Activated CD8-positive, alpha-beta memory T cell treated with anti-CD3 and anti-CD28 coated beads, Interleukin-2, amount 10 ng/mL, durations not matched to agents 7 days and 5 days (primary cell): ENCODE measurements around the gene DPYD. TPM values are rescaled to one million over a fixed set of nuclear protein-coding genes. Genes with fewer than 3 reads are reported as not detected.
"Not testable (repeated sequence)": the region's sequence is repeated elsewhere in the genome, so short reads cannot be mapped to it uniquely, and the experiment has no call there.

Experiments
- ATAC-seq: fragments of 150-1000 bp; cut with Tn5 transposase; one replicate; pipeline ENCODE4 v1.10.0; 2021; ENCODE audit warnings: moderate library complexity
- CTCF ChIA-PET: fragments of 350-600 bp; sonication (Branson Sonifier 250); formaldehyde crosslinking; loops from one replicate; lab custom pipeline; 2021; ENCODE audit warnings: antibody characterized with exemption; lab: Charles Lee
- DNase-seq: peaks from one replicate; pipeline ENCODE4 v3.0.0-alpha.2; 2020
- H3K27ac Mint-ChIP-seq: one replicate; pipeline ENCODE4 v1.8.0; 2021; ENCODE audit warnings: mild to moderate bottlenecking, mixed read lengths
- H3K27me3 Mint-ChIP-seq: one replicate; pipeline ENCODE4 v1.8.0; 2021; ENCODE audit warnings: mixed read lengths
- H3K36me3 Mint-ChIP-seq: one replicate; pipeline ENCODE4 v1.8.0; 2021; ENCODE audit warnings: mild to moderate bottlenecking, mixed read lengths
- H3K4me1 Mint-ChIP-seq: one replicate; pipeline ENCODE4 v1.8.0; 2021; ENCODE audit warnings: mixed read lengths
- H3K4me3 Mint-ChIP-seq: one replicate; pipeline ENCODE4 v1.8.0; 2021; ENCODE audit warnings: mild to moderate bottlenecking, moderate library complexity, mixed read lengths
- H3K9me3 Mint-ChIP-seq: one replicate; pipeline ENCODE4 v1.8.0; 2022; ENCODE audit warnings: low read depth, mixed read lengths
- total RNA-seq, 2 experiments: library from RNA; stranded (reverse); gene quantifications; one replicate each; pipeline ENCODE4 v1.2.3, GENCODE V29; 2021

The DPYD gene
- total RNA-seq, 2 experiments from 2014 or later = 31.4 to 42.3 TPM

DNA sequence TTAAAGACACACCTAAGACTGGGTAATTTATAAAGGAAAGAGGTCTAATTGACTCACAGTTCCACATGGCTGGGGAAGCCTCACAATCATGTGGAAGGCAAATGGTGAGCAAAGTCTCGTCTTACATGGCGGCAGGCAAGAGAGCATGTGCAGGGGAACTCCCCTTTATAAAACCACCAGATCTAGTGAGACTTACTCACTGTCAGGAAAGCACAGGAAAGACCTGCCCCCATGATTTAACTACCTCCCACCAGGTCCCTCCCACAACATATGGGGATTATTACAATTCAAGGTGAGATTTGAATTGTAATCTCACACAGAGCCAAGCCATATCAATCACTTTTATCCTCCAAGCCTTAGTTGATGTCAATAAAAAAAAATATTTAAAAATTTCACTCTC is 689.5 kb downstream of the DPYD start:
- H3K27me3 Mint-ChIP-seq, H3K9me3 Mint-ChIP-seq, CTCF ChIA-PET: not testable (repeated sequence)

DNA sequence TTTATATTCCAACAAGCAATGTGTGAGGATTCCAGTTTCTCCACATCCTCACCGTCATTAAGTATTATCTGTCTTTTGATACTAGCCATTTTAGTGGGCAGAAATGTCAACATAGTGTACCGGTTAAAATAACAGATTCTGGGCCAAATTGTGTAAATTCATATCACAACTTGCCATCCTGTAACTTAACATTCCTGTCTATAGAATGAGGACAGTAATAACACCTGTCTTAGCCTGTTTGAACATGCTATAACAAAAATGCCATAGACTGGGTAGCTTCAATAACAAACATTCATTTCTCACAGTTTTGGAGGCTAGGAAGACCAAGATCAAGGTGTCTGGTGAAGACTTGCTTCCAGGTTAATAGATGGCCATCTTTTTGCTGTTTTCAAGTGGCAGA is 708.2 kb downstream of the DPYD start:
- Mint-ChIP-seq H3K36me3 (no peaks in the 10 kb centered on the region), H3K4me1 (no peaks in the 10 kb centered on the region), H3K4me3 (no peak overlapping the region), H3K27me3 (no peaks in the 10 kb centered on the region), H3K9me3 (no peaks in the 10 kb centered on the region), H3K27ac (no peak overlapping the region)
- DNase-seq (no peak), ATAC-seq (no peak)
- CTCF ChIA-PET = no interaction called here

More for the DNA sequence above, 689.5 kb downstream of the DPYD start:
- not testable (repeated sequence) for H3K4me3 Mint-ChIP-seq, H3K4me1 Mint-ChIP-seq, DNase-seq, ATAC-seq, H3K27ac Mint-ChIP-seq
- H3K36me3 Mint-ChIP-seq = peaks cover 13% of the 10 kb centered on the region

DNA sequence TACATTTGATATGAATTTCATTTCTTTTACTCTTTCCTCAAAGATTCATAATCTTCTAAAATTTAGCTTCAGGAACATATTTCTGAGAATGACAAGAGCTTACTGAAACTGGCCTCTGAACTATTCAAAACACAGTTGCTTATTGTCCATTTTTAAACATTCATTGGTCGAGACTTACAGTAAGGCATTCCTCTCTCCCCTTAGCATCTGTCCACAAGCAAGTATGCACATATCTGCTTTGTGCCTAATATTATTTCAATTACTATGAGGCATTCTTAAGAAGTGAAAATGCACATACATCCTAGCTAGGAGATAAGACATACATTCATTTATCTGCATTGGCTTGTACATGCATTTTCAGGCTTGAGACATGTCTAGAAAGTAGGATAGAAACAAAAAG is 710.5 kb downstream of the DPYD start:
- Mint-ChIP-seq H3K9me3 (no peaks in the 10 kb centered on the region), H3K4me3 (no peak overlapping the region), H3K27me3 (no peaks in the 10 kb centered on the region), H3K4me1 (no peaks in the 10 kb centered on the region), H3K36me3 (no peaks in the 10 kb centered on the region), H3K27ac (no peak overlapping the region)
- CTCF ChIA-PET = no interaction called here
- DNase-seq (no peak), ATAC-seq (no peak)

DNA sequence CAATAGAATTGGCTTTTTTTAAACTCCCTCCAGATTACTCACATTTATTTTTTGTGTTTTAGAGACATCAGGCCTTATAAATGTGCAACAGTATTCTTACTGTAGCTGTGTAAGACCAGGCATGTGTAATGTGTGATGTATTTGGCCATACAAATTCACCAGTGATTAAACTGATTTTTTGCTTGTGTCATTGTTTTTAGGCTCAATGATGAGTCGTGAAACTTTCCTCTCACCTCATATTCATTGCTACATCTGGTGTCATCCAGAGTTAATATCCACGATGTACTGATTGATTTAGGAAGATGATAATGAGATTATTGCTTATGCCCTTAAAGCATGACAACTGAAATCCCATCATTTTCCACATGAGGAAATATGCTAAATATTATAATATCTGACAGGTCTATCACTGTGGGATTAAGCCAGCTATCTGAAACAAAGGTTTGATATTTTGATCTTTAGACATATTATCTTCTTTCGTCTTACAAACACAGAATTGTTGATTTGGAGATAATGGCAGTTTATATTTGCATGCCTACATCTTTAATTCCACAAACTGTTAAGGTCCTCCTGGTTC is 711.4 kb downstream of the DPYD start:
- DNase-seq = no peak
- ATAC-seq = no peak
- Mint-ChIP-seq H3K27me3 (no peaks in the 10 kb centered on the region), H3K4me1 (no peaks in the 10 kb centered on the region), H3K4me3 (no peak overlapping the region), H3K36me3 (no peaks in the 10 kb centered on the region), H3K9me3 (no peaks in the 10 kb centered on the region), H3K27ac (no peak overlapping the region)
- CTCF ChIA-PET = no interaction called here

DNA sequence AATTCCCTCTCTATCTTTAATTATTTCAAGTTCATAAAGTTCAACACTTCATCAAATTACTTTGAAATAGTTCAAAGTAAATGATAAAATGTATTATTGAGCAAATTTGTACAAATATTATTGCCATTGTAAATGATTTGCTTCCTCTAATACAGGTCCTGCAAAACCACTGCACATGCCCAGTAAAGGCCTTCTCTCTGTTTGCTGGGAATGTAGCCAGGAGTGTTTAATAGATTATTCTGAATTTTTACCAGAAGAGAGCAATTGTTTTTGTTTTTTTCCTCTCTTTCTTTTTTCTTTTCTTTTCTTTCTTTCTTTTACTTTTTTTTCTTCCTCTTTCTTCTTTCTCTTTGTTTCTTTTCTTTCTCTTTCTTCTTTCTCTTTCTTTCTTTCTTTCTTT is 713.0 kb downstream of the DPYD start:
- CTCF ChIA-PET = no interaction called here
- Mint-ChIP-seq H3K4me1 (no peaks in the 10 kb centered on the region), H3K9me3 (no peaks in the 10 kb centered on the region), H3K36me3 (no peaks in the 10 kb centered on the region), H3K4me3 (no peak overlapping the region), H3K27ac (no peak overlapping the region), H3K27me3 (no peaks in the 10 kb centered on the region)
- no peak for DNase-seq
- ATAC-seq = no peak

DNA sequence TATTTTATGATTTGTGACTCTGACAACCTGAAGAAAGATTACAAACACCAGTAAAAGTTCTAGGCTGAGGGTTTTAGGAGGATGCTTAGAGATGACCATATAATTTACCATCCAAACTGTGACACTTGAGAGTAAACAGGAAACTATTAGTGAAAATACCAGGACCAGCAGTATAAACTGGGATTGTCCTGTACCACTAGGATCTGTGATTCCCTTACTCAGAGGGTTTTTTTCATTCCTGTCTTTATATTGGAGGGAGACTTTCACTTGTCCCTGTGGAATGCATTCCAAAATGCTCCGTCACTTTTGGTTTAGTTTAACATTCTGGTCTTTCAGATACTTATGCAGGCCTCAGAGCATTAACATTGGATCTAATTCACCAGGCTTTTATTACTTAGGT is 716.4 kb downstream of the DPYD start:
- ATAC-seq = no peak
- Mint-ChIP-seq H3K27ac (no peak overlapping the region), H3K4me3 (no peak overlapping the region), H3K4me1 (no peaks in the 10 kb centered on the region), H3K36me3 (no peaks in the 10 kb centered on the region), H3K27me3 (no peaks in the 10 kb centered on the region), H3K9me3 (no peaks in the 10 kb centered on the region)
- CTCF ChIA-PET = no interaction called here
- DNase-seq = no peak

DNA sequence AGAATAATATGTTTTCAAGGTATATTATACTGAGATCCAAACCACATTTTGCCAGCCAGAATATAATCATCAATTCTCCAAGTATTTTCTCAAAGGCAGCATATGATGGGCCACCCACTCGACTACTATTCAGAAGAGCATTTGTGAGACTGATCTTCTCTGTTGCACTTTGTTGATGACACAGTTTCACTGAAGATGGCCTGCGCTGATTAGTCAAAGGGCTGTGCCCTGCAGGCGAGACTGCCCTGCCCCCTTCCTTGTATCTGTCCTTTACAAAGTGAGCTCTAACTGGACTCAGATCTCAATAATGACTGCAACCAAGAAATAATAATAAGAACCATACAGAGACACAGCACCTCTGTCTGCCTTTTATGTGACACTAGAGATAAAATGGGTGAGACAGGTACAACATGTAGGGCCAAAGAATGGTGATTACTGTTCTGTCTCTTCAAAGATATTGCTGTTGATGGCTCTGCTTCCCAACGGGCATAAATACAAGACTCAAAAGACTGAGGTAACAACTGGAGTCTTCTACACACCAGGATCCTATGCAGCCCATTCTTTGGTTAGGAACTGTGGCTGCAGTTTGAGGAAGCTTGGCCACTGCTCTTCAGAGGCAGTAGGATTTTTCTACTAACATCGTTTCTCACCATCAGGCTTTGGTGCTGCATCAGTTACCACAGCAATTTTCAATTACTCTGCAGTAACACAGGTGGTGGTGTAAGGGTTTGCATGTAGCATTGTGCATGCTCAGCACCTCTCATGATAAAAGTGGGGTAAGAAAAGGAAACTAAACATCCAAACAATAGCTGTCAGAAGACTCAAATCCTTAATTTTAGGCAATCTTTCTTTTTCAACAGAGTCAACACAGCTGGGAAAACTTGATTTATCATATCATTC is 718.1 kb downstream of the DPYD start:
- H3K27me3 Mint-ChIP-seq = no peaks in the 10 kb centered on the region
- H3K36me3 Mint-ChIP-seq = no peaks in the 10 kb centered on the region
- H3K4me3 Mint-ChIP-seq = no peak overlapping the region
- CTCF ChIA-PET = no interaction called here
- DNase-seq = no peak
- H3K27ac Mint-ChIP-seq = no peak overlapping the region
- H3K9me3 Mint-ChIP-seq = no peaks in the 10 kb centered on the region
- H3K4me1 Mint-ChIP-seq = no peaks in the 10 kb centered on the region
- ATAC-seq = no peak

DNA sequence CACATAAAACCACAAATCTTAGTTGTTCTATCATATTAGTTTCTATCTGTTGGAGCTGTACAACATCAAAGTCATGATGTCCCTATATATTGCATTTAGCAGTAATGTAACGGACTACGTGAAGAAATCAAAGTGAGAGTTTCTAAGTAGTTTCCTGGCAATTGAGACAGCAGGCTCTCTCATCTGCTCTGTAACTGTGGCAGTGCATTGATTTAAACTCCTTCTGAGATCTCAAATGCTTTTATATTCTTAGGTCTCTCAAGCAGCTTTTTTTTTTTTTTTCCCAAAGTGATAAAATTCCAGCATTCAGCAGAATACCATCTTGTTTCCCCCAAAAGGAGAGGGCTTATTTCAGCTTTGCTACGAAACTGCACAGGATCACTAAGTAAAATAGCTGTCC is 719.2 kb downstream of the DPYD start:
- H3K36me3 Mint-ChIP-seq = no peaks in the 10 kb centered on the region
- no peak for ATAC-seq
- CTCF ChIA-PET = no interaction called here
- no peak overlapping the region for H3K4me3 Mint-ChIP-seq
- no peak for DNase-seq
- H3K27ac Mint-ChIP-seq = no peak overlapping the region
- H3K9me3 Mint-ChIP-seq = no peaks in the 10 kb centered on the region
- no peaks in the 10 kb centered on the region for H3K4me1 Mint-ChIP-seq
- H3K27me3 Mint-ChIP-seq = no peaks in the 10 kb centered on the region

DNA sequence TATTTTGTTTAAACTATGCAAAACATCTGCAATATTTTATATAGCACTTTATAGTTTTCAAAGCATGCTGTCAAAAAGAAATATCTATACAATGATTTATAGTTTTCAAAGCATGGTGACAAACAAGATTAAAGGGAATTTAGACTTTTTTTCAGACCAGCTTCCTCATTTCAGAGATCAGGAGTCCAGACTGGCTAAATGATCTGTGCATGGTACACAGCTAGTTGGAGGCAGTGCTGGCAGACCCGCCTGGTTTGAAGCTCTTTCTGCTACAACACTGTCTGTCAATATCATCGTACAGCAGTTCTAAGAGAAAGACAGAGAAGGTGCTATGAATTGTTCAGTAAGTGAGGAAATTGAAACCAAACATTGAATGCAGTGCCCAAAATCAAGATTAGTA is 720.2 kb downstream of the DPYD start:
- Mint-ChIP-seq H3K4me3 (no peak overlapping the region), H3K36me3 (no peaks in the 10 kb centered on the region), H3K4me1 (no peaks in the 10 kb centered on the region), H3K9me3 (no peaks in the 10 kb centered on the region), H3K27me3 (no peaks in the 10 kb centered on the region), H3K27ac (no peak overlapping the region)
- ATAC-seq = no peak
- DNase-seq = no peak
- CTCF ChIA-PET = no interaction called here

DNA sequence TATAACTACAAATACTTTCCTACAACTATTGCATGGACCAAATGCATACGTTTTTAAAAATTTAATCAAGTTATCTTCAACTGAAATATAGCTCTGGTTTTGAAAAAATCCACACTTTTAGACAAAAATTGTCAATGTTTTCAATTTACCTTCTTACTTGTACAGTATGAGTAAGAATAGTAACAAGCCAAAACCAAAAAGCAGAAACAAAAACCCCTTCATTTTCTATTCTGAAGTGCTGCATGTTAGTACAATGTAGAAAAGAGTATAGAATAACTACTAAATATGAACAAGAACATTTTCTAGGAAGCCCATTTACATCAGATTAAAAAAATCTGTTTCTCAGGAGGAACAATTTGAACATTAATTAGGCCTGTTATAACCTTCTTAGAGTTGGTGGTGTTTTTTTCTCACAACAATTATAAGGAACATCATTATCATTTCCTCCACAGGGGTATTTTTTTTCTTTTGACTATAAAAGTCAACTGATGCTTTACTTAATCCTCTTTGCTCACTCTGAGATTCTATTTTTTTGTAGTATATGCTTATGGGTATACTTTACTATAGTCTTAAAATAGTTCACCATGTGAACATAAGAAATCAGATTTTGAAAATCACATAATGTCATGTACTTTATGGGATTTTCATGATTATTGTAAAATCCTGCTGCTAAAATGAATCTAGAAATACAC is 723.9 kb downstream of the DPYD start:
- DNase-seq = no peak

DNA sequence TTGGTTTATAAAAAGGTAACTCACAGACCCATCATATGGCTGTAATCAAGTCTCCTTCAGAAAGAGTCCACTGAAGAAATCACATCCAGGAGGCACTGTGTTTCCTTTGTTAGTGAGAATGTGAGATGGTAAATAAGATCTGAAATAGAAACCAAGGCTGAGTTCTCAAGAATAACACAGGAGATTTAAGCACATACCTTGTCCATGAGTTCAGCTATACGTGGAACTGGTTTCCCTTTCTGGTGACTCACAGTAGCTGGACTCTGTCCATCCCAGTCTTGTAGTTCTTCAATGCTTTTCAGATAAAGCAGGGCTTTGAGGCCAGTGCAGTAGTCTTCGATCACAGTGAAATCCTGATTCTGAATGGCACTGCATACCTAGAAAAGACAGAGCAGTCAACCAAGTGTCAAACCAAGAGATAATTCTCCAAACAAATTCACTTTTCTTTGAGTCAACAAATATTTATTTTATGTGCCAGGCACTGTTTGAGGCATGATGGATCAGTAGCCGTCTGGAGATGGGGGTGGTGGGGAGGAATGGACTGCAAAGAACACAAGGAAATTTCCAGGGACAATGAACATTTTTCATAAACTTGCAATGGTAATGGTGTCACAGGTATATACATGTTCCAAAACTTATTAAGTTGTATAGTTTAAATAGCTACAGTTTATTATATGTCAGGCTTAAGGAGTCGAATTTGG is 727.8 kb downstream of the DPYD start:
- no peak for ATAC-seq
- DNase-seq = no peak
- Mint-ChIP-seq H3K36me3 (peaks cover 5% of the 10 kb centered on the region), H3K4me3 (no peak overlapping the region), H3K27ac (no peak overlapping the region), H3K4me1 (no peaks in the 10 kb centered on the region), H3K27me3 (no peaks in the 10 kb centered on the region), H3K9me3 (no peaks in the 10 kb centered on the region)
- CTCF ChIA-PET = no interaction called here

More for the DNA sequence above, 723.9 kb downstream of the DPYD start:
- Mint-ChIP-seq H3K27me3 (no peaks in the 10 kb centered on the region), H3K27ac (no peak overlapping the region), H3K36me3 (peaks cover 3% of the 10 kb centered on the region), H3K4me3 (no peak overlapping the region), H3K9me3 (no peaks in the 10 kb centered on the region), H3K4me1 (no peaks in the 10 kb centered on the region)
- CTCF ChIA-PET = no interaction called here
- ATAC-seq = no peak

DNA sequence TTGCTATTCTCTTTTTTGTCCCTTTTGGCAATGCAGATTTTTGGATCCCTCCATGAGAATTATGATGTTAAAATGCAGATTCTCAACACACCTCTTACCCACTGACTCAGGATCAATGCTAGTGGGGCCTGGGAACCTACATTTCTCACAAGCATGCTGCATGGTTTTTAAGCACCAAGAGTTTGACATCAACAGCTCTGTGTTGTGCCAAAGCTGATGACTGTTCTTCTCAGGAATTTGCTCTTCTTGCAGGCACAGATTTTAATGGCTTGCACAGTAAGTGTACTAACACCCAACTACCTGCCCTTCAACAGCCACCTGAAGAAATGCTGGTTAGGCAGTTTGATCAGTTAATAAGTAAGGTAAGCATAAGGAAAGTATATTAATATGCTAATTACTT is 730.5 kb downstream of the DPYD start:
- H3K27ac Mint-ChIP-seq = no peak overlapping the region
- H3K36me3 Mint-ChIP-seq = peaks cover 5% of the 10 kb centered on the region
- no peaks in the 10 kb centered on the region for H3K4me1 Mint-ChIP-seq
- DNase-seq (no peak), ATAC-seq (no peak)
- no peaks in the 10 kb centered on the region for H3K9me3 Mint-ChIP-seq
- no peaks in the 10 kb centered on the region for H3K27me3 Mint-ChIP-seq
- H3K4me3 Mint-ChIP-seq = no peak overlapping the region
- CTCF ChIA-PET = no interaction called here

DNA sequence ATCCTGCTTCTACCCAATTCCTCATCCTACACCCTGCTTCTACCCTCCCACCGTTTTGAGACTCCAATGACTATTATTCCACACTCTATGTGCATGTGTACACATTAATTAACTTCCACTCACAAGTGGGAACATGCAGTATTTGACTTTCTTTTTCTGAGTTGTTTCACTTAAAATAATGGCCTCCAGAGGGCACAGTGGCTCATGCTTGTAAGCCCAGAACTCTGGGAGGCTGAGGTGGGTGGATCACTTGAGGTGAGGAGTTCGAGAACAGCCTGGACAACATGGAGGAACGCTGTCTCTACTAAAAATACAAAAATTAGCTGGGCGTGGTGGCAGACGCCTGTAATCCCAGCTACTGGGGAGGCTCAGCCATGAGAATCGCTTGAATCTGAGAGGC is 734.5 kb downstream of the DPYD start:
- ATAC-seq = no peak
- Mint-ChIP-seq H3K9me3 (no peaks in the 10 kb centered on the region), H3K4me3 (no peak overlapping the region), H3K27ac (no peak overlapping the region), H3K4me1 (no peaks in the 10 kb centered on the region), H3K27me3 (no peaks in the 10 kb centered on the region), H3K36me3 (no peaks in the 10 kb centered on the region)
- DNase-seq = no peak
- CTCF ChIA-PET = no interaction called here
